ENCODE data around the gene ZNF543. TPM values are rescaled to one million over a fixed set of nuclear protein-coding genes. Genes with fewer than 3 reads are reported as not detected.

The ZNF543 gene
- total and polyA plus RNA-seq, 4 donors = 1.3 to 15.4 (median 3.3) TPM

GRCh38 chr19:57350877-57351805 is 30.9 kb downstream of the ZNF543 start, which contains the start of gene ZNF304:
ZNF304 (plus strand) TSS chr19:57351271; CDS start chr19:57351665, 394 bp downstream.
- DNase-seq (peak; percentile 97 to 99 (median 98)), ATAC-seq (ENCODE audit: insufficient read depth, low FRiP score) (peak; percentile 95)
- Histone ChIP-seq H3K27ac (ENCODE audit: low read depth in 1 of 2, low read length in 1 of 2) (peak within 1 kb of the TSS; percentile 74 to 75), H3K36me3 (ENCODE audit: control insufficient read depth in 4 of 4, insufficient read depth in 4 of 4, low read length in 4 of 4) (peaks cover 10 to 25% (median 19%) of the 10 kb centered on the region in 4 donors), H3K27me3 (ENCODE audit: control insufficient read depth in 3 of 3, insufficient read depth in 3 of 3, low read length in 2 of 3) (no peaks in the 10 kb centered on the region), H3K4me3 (peak within 1 kb of the TSS; percentile 81), H3K4me1 (ENCODE audit: control insufficient read depth in 5 of 5, insufficient read depth in 5 of 5, low read length in 5 of 5) (peaks cover 8 to 15% (median 11%) of the 10 kb centered on the region in 5 donors), H3K9me3 (ENCODE audit: control insufficient read depth in 4 of 4, insufficient read depth in 3 of 4, low read length in 3 of 4) (peaks cover 0 to 29% (median 0%) of the 10 kb centered on the region in 4 donors), H3K9ac (ENCODE audit: insufficient read depth in 1 of 2, low read length in 2 of 2) (peak within 1 kb of the TSS; percentile 95 to 98)
- 2 to 3% methylated on average over 57 of the region's 57 CpGs for WGBS, 2 donors
- no peak for TF ChIP-seq CTCF (IDR thresholded peaks at IDR 0.05; ENCODE audit: control extremely low read depth, extremely low read depth)

GRCh38 chr19:57351867-57352266 is 31.6 kb downstream of the ZNF543 start:
- Histone ChIP-seq H3K36me3 (ENCODE audit: control insufficient read depth in 4 of 4, insufficient read depth in 4 of 4, low read length in 4 of 4) (peaks cover 13 to 33% (median 26%) of the 10 kb centered on the region in 4 donors), H3K27me3 (ENCODE audit: control insufficient read depth in 3 of 3, insufficient read depth in 3 of 3, low read length in 2 of 3) (no peaks in the 10 kb centered on the region), H3K9me3 (ENCODE audit: control insufficient read depth in 4 of 4, insufficient read depth in 3 of 4, low read length in 3 of 4) (peaks cover 0 to 33% (median 0%) of the 10 kb centered on the region in 4 donors), H3K9ac (ENCODE audit: insufficient read depth in 1 of 2, low read length in 2 of 2) (peak overlapping the region; percentile 95 to 98), H3K27ac (ENCODE audit: low read depth in 1 of 2, low read length in 1 of 2) (peak overlapping the region in 1 of 2 donors; percentile 55), H3K4me3 (peak overlapping the region; percentile 81), H3K4me1 (ENCODE audit: control insufficient read depth in 5 of 5, insufficient read depth in 5 of 5, low read length in 5 of 5) (peaks cover 8 to 15% (median 11%) of the 10 kb centered on the region in 5 donors)
- no peak for TF ChIP-seq CTCF (IDR thresholded peaks at IDR 0.05; ENCODE audit: control extremely low read depth, extremely low read depth)
- ATAC-seq (ENCODE audit: insufficient read depth, low FRiP score) (no peak), DNase-seq (no peak)
- WGBS, 2 donors = 20 to 28% methylated on average over 7 of the region's 7 CpGs

GRCh38 chr19:57355916-57356315 is 35.6 kb downstream of the ZNF543 start:
- H3K27ac ChIP-seq (ENCODE audit: low read depth in 1 of 2, low read length in 1 of 2) = no peak overlapping the region
- no peak for TF ChIP-seq CTCF (IDR thresholded peaks at IDR 0.05; ENCODE audit: control extremely low read depth, extremely low read depth)
- H3K27me3 ChIP-seq (ENCODE audit: control insufficient read depth in 3 of 3, insufficient read depth in 3 of 3, low read length in 2 of 3) = no peaks in the 10 kb centered on the region
- 80 to 97% methylated on average over 4 of the region's 4 CpGs for WGBS, 2 donors
- H3K4me3 ChIP-seq = no peak overlapping the region
- no peak overlapping the region for H3K9ac ChIP-seq (ENCODE audit: insufficient read depth in 1 of 2, low read length in 2 of 2)
- ATAC-seq (ENCODE audit: insufficient read depth, low FRiP score) (no peak), DNase-seq (no peak)
- H3K4me1 ChIP-seq (ENCODE audit: control insufficient read depth in 5 of 5, insufficient read depth in 5 of 5, low read length in 5 of 5) = peaks cover 7 to 15% (median 10%) of the 10 kb centered on the region in 5 donors
- peaks cover 0 to 49% (median 0%) of the 10 kb centered on the region in 4 donors for H3K9me3 ChIP-seq (ENCODE audit: control insufficient read depth in 4 of 4, insufficient read depth in 3 of 4, low read length in 3 of 4)
- peaks cover 28 to 53% (median 38%) of the 10 kb centered on the region in 4 donors for H3K36me3 ChIP-seq (ENCODE audit: control insufficient read depth in 4 of 4, insufficient read depth in 4 of 4, low read length in 4 of 4)
